ENCODE results near the gene CDK14. TPM values are rescaled to one million over a fixed set of nuclear protein-coding genes. Genes with fewer than 3 reads are reported as not detected.

The CDK14 gene
- total and polyA plus RNA-seq, 8 donors: 0.58 to 43.9 (median 12.2) TPM

GRCh38 chr7:90613088-90613498 lies 17.0 kb downstream of the CDK14 start:
- intact Hi-C loops (cut with DNase I; ENCODE audit: low total_unique reads): no loop called here
- WGBS, 5 donors: 59 to 76% (median 71%) methylated on average over 3 of the region's 3 CpGs
- H3K27ac ChIP-seq: no peak overlapping the region
- DNase-seq: no peak
- H3K4me1 ChIP-seq: peaks cover 0 to 7% (median 0%) of the 10 kb centered on the region in 4 donors
- TF ChIP-seq EP300 (IDR thresholded peaks at IDR 0.05) (no peak), POLR2AphosphoS5 (IDR thresholded peaks at IDR 0.05) (no peak), CTCF (IDR thresholded peaks at IDR 0.05) (no peak), POLR2A (IDR thresholded peaks at IDR 0.05) (no peak)
- no peaks in the 10 kb centered on the region for H3K27me3 ChIP-seq
- no peaks in the 10 kb centered on the region for H3K9me3 ChIP-seq
- H3K36me3 ChIP-seq: no peaks in the 10 kb centered on the region
- no peak overlapping the region for H3K4me3 ChIP-seq

- intact Hi-C loops (cut with DNase I; ENCODE audit: low total_unique reads): no loop called here
- no peaks in the 10 kb centered on the region for H3K27me3 ChIP-seq
- no peak for DNase-seq
- WGBS, 5 donors: 56 to 65% (median 63%) methylated on average over 3 of the region's 3 CpGs
- TF ChIP-seq POLR2A (IDR thresholded peaks at IDR 0.05): no peak
- TF ChIP-seq EP300 (IDR thresholded peaks at IDR 0.05): no peak
- no peak for TF ChIP-seq CTCF (IDR thresholded peaks at IDR 0.05)
- no peaks in the 10 kb centered on the region for H3K36me3 ChIP-seq
- H3K9me3 ChIP-seq: no peaks in the 10 kb centered on the region
- no peak overlapping the region for H3K27ac ChIP-seq
- peaks cover 0 to 29% (median 14%) of the 10 kb centered on the region in 4 donors for H3K4me1 ChIP-seq
- H3K4me3 ChIP-seq: no peak overlapping the region
Observed at GRCh38 chr7:90617442-90617841, 21.3 kb downstream of the CDK14 start.

- 25 to 50% (median 41%) methylated on average over 4 of the region's 4 CpGs for WGBS, 5 donors
Observed at GRCh38 chr7:90618876-90619275, 22.8 kb downstream of the CDK14 start.

GRCh38 chr7:90621125-90621746 lies 25.1 kb downstream of the CDK14 start:
- Histone ChIP-seq H3K4me3 (no peak overlapping the region), H3K27ac (no peak overlapping the region), H3K27me3 (no peaks in the 10 kb centered on the region), H3K4me1 (peaks cover 3 to 55% (median 28%) of the 10 kb centered on the region in 4 donors), H3K9me3 (no peaks in the 10 kb centered on the region), H3K36me3 (no peaks in the 10 kb centered on the region)
- WGBS, 5 donors: 59 to 68% (median 66%) methylated on average over 2 of the region's 2 CpGs
- intact Hi-C loops (cut with DNase I; ENCODE audit: low total_unique reads): loop anchor here (10.0 kb wide), 1 partner anchor 66 kb away; no protein-coding TSS in a partner anchor
- TF ChIP-seq POLR2A (IDR thresholded peaks at IDR 0.05): no peak
- no peak for TF ChIP-seq CTCF (IDR thresholded peaks at IDR 0.05)
- TF ChIP-seq EP300 (IDR thresholded peaks at IDR 0.05): no peak
- TF ChIP-seq POLR2AphosphoS5 (IDR thresholded peaks at IDR 0.05): no peak
- DNase-seq: no peak

More at GRCh38 chr7:90618876-90619275, 22.8 kb downstream of the CDK14 start:
- H3K9me3 ChIP-seq: no peaks in the 10 kb centered on the region
- H3K4me3 ChIP-seq: no peak overlapping the region
- intact Hi-C loops (cut with DNase I; ENCODE audit: low total_unique reads): no loop called here
- TF ChIP-seq POLR2A (IDR thresholded peaks at IDR 0.05) (no peak), POLR2AphosphoS5 (IDR thresholded peaks at IDR 0.05) (no peak), CTCF (IDR thresholded peaks at IDR 0.05) (no peak), EP300 (IDR thresholded peaks at IDR 0.05) (no peak)
- H3K4me1 ChIP-seq: peaks cover 0 to 31% (median 14%) of the 10 kb centered on the region in 4 donors
- no peaks in the 10 kb centered on the region for H3K36me3 ChIP-seq
- peak in 1 of 2 donors; percentile 69 for DNase-seq
- H3K27me3 ChIP-seq: no peaks in the 10 kb centered on the region
- H3K27ac ChIP-seq: peak overlapping the region in 1 of 5 donors; percentile 33

Measured in stomach (tissue), 9 donors.